Measurements from ENCODE around the gene EPB41L4B.

EPB41L4B gene

GRCh38 chr9:109319626-109320241, 1.1 kb downstream of the EPB41L4B start:
- peak in 1 of 2 experiments; percentile 17 for DNase-seq

DNA sequence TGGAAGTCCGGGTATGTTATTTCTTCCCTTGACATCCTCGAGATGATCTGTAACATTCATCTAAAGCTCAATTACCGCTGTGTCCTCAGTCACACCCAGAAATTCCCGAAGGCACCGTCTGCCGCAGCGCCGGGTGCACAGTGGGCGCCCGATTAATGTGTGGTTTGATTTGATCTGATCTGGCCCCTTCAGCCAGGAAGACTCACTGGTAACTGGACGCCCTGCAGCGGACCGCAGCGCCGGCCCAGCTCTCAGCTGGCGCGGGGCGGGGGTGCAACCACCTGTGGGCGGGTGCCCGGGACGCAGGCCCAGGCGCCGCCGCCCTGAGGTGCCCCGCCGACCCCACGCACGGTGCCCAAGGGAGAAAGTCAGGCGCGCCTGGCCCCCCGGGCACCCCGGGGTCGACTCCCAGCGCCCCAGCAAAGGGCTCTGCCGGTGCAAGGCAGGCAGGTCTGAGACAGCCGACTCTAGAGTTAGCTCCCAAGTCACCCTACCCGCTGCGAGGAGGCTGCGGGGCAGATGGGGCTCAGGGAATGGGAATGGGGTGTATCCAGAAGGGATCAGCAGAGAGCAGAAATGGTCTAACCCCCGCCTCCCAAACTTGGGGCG, 1.7 kb downstream of the EPB41L4B start:
- DNase-seq: no peak

DNA sequence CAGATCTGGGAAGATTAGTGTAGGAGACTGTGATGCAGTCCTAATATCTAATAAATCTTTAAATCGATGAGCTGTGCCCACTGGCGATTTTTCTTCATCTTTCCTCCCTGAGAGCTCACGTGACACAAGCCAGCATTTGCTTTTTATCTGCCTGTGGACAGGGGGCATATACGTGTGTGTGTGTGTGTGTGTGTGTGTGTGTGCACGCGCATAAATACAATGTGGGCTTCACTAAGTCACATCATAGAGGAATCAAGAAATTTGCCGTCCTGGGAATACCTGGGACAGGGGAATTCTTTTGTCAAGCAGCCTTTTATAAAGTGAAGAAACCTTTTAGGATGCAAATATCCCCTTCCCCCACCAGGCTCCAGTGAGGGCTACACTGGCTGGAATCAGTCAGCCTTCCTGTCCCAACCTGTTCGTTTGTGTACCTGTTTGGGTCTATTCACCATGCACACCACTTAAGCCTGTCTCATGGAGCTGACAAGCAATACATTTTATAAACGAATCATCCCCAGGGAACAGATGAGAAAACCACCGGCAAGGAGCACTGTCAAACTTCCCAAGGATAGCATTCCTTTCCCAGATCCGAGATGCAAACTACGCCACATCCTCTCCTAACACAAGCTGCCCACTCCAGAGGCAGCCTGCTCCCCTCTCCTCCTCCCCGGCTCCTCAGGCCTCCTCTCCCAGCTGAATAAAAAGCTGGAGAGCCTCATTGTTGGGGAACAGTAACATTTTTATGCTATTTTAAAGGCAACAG, 2.7 kb downstream of the EPB41L4B start:
- DNase-seq: no peak

GRCh38 chr9:109317311-109317978, 3.4 kb downstream of the EPB41L4B start:
- DNase-seq: no peak

GRCh38 chr9:109316207-109316640, 4.6 kb downstream of the EPB41L4B start:
- DNase-seq: no peak

- DNase-seq: no peak
Observed at GRCh38 chr9:109315480-109316206, 5.2 kb downstream of the EPB41L4B start.

- no peak for DNase-seq
Observed at GRCh38 chr9:109314011-109314531, 6.8 kb downstream of the EPB41L4B start.

- no peak for DNase-seq
Observed at GRCh38 chr9:109313351-109313750, 7.5 kb downstream of the EPB41L4B start.

DNA sequence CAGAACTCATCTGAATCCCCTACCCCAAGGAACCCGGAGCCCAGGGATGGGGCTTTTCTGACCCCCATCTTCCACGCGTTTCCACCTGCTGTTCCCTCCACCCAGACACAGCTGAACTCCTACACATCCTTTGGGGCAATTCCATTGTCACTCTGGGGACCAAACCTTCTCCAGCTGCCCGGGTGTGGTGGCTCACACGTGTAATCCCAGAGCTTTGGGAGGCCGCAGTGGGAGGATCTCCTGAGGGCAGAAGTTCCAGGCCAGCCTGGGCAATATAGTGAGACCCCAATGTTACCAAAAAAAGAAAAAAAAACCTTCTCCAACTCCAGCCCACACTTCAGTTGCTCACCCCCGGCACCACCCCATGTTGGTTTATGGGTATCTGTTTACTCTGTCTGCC, 8.1 kb downstream of the EPB41L4B start:
- no peak for DNase-seq

- DNase-seq: peak in 1 of 2 experiments; percentile 14
Observed at GRCh38 chr9:109311731-109312130, 9.1 kb downstream of the EPB41L4B start.

GRCh38 chr9:109311286-109311685, 9.6 kb downstream of the EPB41L4B start:
- no peak for DNase-seq

DNA sequence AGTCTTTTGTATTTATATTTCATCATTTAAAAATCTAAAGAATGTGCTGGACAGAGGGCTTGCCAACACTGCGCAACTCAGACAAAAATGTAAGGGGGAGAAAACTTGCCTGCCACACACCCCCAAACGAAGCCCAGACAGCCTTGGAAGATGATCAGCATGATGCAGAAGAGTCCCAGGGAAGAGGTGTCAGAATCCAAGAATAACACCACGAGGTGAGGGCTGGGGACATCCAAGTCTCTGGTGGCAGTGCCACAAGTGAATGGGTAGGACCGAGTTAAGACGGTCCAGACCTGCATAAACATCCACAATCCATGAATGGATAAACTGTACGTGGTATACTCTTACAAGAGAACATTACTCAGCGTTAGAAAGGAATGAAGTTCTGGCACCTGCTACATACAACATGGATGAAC, 10.4 kb downstream of the EPB41L4B start:
- no peak for DNase-seq

DNA sequence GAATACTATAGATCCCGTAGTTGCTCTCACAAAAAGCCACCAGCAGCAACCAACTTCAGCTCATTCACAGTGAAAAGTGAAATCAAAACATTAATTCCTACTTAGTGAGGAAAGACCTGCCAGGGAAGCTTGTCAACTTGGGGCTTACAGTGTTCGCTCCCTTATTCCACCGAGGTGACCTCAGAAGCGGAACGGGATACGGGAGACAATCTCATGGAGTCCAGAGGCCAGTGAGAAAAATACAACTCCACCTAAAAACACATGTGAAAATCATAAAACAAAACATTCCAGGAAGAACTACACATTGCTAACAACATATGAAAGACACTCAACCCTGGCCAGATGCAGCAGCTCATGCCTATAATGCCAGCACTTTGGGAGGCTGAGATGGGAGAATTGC, 11.6 kb downstream of the EPB41L4B start:
- DNase-seq: no peak

DNA sequence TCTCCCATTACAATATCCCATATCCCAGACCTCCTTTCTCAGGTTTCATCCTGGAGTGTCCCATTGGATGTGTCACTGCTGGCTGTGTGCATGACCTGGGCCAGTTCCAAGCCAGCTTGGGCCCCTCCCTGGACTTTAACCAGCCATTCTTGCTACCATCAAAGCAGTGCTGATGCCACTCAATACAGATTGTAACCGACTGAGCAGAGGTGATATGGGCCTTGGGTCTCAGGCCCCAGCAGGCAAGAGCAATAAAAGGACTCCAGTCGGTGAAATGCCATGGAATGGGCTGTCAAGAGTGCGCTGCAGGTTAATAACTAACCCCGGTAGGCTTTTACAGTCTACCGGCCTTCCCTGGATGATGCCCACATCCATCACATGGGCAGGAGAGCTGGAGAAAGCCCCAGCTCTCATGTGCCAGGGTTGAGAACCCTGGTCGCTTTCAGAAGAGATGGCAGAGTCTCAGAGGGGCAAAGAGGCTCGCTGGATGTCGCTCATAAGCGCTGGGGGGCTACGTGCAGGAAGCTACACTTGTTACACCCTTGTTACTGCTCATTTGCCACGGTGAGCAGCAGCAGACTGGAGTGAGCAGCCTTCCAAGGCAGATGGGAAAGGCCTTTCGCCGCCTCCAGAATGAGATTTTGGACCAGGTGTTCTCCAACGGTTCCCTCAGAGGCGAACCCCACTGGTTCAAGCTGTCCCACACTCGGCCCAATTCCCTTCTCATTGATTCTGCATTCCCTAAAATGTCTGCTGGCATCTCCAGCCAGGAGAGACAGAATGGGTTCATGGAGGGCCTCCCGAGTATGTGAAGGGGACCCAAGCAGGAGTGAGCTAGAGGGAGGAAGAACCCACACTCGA, 13.2 kb downstream of the EPB41L4B start:
- DNase-seq: no peak

GRCh38 chr9:109305801-109306200, 15.1 kb downstream of the EPB41L4B start:
- no peak for DNase-seq

DNA sequence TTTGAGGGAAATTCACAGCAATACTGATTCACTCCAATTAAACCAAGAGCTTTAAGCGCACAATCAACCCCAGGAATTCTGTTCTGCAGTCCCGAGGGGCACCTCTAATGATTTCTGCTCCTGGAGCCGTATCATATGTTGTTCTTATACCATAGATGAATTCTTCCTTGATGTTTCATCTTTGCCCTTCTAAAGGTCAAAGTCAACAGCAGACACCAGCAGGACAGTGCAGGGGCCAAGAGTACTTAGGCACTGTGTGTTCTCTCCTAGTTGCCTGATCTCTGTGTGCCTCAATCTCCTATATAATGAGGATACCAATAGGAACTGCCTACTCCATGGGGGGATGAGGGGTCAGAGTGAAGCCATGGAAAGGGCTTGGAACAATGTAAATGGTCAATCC, 16.5 kb downstream of the EPB41L4B start:
- DNase-seq: no peak

DNA sequence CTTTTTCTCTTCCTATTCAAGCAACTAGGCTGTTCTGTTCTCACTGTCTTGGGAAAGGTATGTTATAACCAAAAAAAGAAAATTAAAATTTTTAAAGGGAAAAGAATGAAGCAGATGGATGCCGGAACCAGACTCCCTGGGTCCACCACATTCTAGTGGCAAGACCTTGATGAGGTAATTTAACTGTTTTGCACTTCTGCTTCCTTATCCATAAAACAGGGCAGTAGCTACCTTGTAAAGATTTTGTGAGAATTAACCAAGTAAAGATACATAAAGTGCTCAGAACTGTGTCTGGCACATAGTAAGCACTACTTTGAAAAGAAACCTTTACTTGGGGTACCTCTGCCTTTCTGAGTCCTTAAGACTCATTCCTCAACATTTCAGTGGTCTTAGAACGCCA, 17.0 kb downstream of the EPB41L4B start:
- no peak for DNase-seq

- DNase-seq: no peak
Observed at GRCh38 chr9:109302606-109303005, 18.3 kb downstream of the EPB41L4B start.

DNA sequence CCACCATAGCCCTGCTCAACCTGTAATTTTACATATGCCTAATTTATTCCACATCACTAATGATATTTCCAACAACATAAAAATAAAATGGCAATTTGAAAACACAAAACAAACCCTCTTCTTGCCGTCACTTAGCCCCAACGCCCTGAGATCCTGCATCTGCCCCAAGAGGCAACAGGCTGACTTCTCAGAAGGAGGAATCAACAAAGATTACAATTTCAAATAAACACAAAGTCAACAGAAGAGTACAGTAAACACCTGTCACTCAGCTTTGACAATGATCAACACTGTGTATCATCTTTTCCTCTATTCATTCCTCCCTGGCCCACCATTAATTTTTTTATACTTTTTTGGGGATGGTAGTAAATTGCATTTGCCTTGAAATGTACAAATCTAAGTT, 19.8 kb downstream of the EPB41L4B start:
- no peak for DNase-seq

DNA sequence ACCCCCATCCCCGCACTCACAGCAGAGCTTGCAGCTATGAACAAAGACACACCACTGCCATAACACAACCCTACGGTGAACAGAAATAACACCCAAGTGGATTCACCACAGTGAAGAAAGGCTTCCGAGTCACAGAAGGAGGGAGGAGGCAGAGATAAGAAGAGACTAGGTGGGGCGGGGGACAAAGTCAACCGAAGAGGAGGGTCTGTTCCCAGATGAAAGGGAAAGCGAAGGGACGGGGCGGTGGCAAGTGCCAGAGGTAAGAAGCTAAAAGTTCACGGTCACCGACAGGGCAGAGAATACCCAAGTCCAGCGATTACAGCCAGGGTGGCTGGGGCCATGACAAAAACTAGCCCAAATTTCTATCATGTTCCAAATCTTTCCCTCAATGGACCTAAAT, 21.0 kb downstream of the EPB41L4B start:
- no peak for DNase-seq

DNA sequence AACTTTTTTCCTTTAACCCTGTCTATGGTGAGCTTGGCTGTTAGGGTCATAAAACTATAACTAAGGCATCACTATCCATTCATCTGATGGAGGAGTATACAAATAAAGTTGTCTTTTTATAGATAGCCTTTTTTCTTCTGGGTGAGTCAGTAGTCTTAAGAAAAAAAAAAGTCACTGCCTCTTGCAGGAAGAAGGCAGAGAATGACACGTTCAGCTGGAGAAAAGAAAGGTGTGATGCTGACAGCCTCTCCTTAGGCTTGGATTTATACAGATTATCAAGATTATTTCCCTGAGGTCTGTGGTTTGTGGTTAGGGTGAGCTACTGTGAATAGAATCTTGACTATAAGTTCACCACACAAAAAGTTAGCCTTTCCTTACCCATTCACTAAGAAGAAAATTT, 23.0 kb downstream of the EPB41L4B start:
- DNase-seq: no peak
